ENCODE results near the gene MRPS15.

GRCh38 chr1:36469163-36469562, 5.0 kb upstream of the MRPS15 start:
- TF ChIP-seq, protein P1, sequence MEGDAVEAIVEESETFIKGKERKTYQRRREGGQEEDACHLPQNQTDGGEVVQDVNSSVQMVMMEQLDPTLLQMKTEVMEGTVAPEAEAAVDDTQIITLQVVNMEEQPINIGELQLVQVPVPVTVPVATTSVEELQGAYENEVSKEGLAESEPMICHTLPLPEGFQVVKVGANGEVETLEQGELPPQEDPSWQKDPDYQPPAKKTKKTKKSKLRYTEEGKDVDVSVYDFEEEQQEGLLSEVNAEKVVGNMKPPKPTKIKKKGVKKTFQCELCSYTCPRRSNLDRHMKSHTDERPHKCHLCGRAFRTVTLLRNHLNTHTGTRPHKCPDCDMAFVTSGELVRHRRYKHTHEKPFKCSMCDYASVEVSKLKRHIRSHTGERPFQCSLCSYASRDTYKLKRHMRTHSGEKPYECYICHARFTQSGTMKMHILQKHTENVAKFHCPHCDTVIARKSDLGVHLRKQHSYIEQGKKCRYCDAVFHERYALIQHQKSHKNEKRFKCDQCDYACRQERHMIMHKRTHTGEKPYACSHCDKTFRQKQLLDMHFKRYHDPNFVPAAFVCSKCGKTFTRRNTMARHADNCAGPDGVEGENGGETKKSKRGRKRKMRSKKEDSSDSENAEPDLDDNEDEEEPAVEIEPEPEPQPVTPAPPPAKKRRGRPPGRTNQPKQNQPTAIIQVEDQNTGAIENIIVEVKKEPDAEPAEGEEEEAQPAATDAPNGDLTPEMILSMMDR (IDR thresholded peaks at IDR 0.05; ENCODE audit: low read depth, low read length, poor library complexity, severe bottlenecking), result no peak
- TF ChIP-seq EZH2phosphoT487 (IDR thresholded peaks at IDR 0.05; ENCODE audit: borderline replicate concordance, low read length), result no peak
